Mesenchymal stem cell (in vitro differentiated cells and primary cell): ENCODE results near the gene RBBP8.

Source experiments
- DNase-seq: peaks from one replicate; pipeline ENCODE4 v3.0.0-alpha.2; 2013
- H2AFZ ChIP-seq: one replicate; pipeline ENCODE4 v1.6.1; 2013; ENCODE audit warnings: low read depth, mild to moderate bottlenecking, control low read depth, inconsistent platforms, low read length, moderate library complexity
- H2AK5ac ChIP-seq: 2 replicates; pipeline ENCODE4 v1.6.1; 2013; ENCODE audit warnings: low read length, moderate library complexity, mild to moderate bottlenecking, inconsistent platforms; ENCODE audit not compliant: severe bottlenecking
- H2BK120ac ChIP-seq: one replicate; pipeline ENCODE4 v1.6.1; 2013; ENCODE audit warnings: low read depth, mild to moderate bottlenecking, inconsistent platforms, low read length, moderate library complexity
- H2BK12ac ChIP-seq, 2 experiments: one replicate each; pipeline ENCODE4 v1.6.1; 2013; ENCODE audit warnings: inconsistent platforms in 2 of 2, low read length in 2 of 2, mild to moderate bottlenecking in 2 of 2, moderate library complexity in 2 of 2, control low read depth in 1 of 2
- H2BK15ac ChIP-seq: one replicate; pipeline ENCODE4 v1.6.1; 2013; ENCODE audit warnings: mild to moderate bottlenecking, low read depth, inconsistent platforms; ENCODE audit not compliant: poor library complexity, severe bottlenecking
- H2BK5ac ChIP-seq: 2 replicates; pipeline ENCODE4 v1.6.1; 2013; ENCODE audit warnings: low read depth, mild to moderate bottlenecking, low read length, control low read depth, inconsistent platforms; ENCODE audit not compliant: poor library complexity, severe bottlenecking
- H3K14ac ChIP-seq, 2 experiments: one replicate each; pipeline ENCODE4 v1.6.1; 2013; ENCODE audit warnings: inconsistent platforms in 2 of 2, low read length in 2 of 2, control low read depth in 1 of 2, mild to moderate bottlenecking in 1 of 2, moderate library complexity in 1 of 2
- H3K18ac ChIP-seq, 2 experiments: one replicate each; pipeline ENCODE4 v1.6.1; 2013; ENCODE audit warnings: inconsistent platforms in 2 of 2, low read length in 2 of 2, control low read depth in 1 of 2, low read depth in 1 of 2, mild to moderate bottlenecking in 1 of 2
- H3K23ac ChIP-seq, 2 experiments: one replicate each; pipeline ENCODE4 v1.6.1; 2013; ENCODE audit warnings: inconsistent platforms in 2 of 2, low read length in 2 of 2, mild to moderate bottlenecking in 2 of 2, moderate library complexity in 2 of 2, control low read depth in 1 of 2
- H3K27ac ChIP-seq: 2 replicates; pipeline ENCODE4 v1.5.1; 2013; ENCODE audit warnings: mild to moderate bottlenecking, moderate library complexity, low read length, control low read depth, inconsistent platforms; ENCODE audit not compliant: poor library complexity, severe bottlenecking
- H3K27me3 ChIP-seq, 2 experiments: 2 replicates each; pipeline versions ENCODE4 v1.6.1 to v1.7.0; 2013; ENCODE audit warnings: low read length in 2 of 2, mild to moderate bottlenecking in 2 of 2, moderate library complexity in 2 of 2, control low read depth in 1 of 2, inconsistent platforms in 1 of 2; ENCODE audit not compliant: control insufficient read depth in 1 of 2, insufficient read depth in 1 of 2
- H3K36me3 ChIP-seq, 2 experiments: 2 replicates each; pipeline versions ENCODE4 v1.6.1 to v1.7.0; 2013; ENCODE audit warnings: low read length in 2 of 2, control low read depth in 1 of 2, inconsistent platforms in 1 of 2, low read depth in 1 of 2, mild to moderate bottlenecking in 1 of 2; ENCODE audit not compliant: insufficient read depth in 2 of 2, control insufficient read depth in 1 of 2
- H3K4ac ChIP-seq, 2 experiments: one replicate each; pipeline ENCODE4 v1.6.1; 2013; ENCODE audit warnings: inconsistent platforms in 2 of 2, low read length in 2 of 2, mild to moderate bottlenecking in 2 of 2, moderate library complexity in 2 of 2, control low read depth in 1 of 2, low read depth in 1 of 2
- H3K4me1 ChIP-seq: 2 replicates; pipeline ENCODE4 v1.6.1; 2013; ENCODE audit warnings: low read depth, low read length, control low read depth; ENCODE audit not compliant: control insufficient read depth, insufficient read depth
- H3K4me2 ChIP-seq: 2 replicates; pipeline ENCODE4 v1.6.1; 2013; ENCODE audit warnings: low read length, mild to moderate bottlenecking, inconsistent platforms; ENCODE audit not compliant: poor library complexity, severe bottlenecking
- H3K4me3 ChIP-seq, 2 experiments: 2 replicates each; pipeline versions ENCODE4 v1.5.1 to v1.7.0; 2013; ENCODE audit warnings: low read length in 2 of 2, mild to moderate bottlenecking in 2 of 2, control low read depth in 1 of 2, low read depth in 1 of 2; ENCODE audit not compliant: insufficient read depth in 1 of 2
- H3K79me1 ChIP-seq: replicated peaks from 2 replicates; pipeline ENCODE4 v1.6.1; 2013; ENCODE audit warnings: mild to moderate bottlenecking, control low read depth, low read length, inconsistent platforms; ENCODE audit not compliant: poor library complexity, severe bottlenecking
- H3K9ac ChIP-seq: 2 replicates; pipeline ENCODE4 v1.7.0; 2013; ENCODE audit warnings: mild to moderate bottlenecking, low read length, moderate library complexity
- H3K9me3 ChIP-seq: 2 replicates; pipeline ENCODE4 v1.7.0; 2013; ENCODE audit warnings: mild to moderate bottlenecking, low read length; ENCODE audit not compliant: control insufficient read depth
- H4K8ac ChIP-seq: one replicate; pipeline ENCODE4 v1.6.1; 2013; ENCODE audit warnings: inconsistent platforms, mild to moderate bottlenecking, low read length, moderate library complexity
- H4K91ac ChIP-seq: one replicate; pipeline ENCODE4 v1.6.1; 2013; ENCODE audit warnings: mild to moderate bottlenecking, low read length, inconsistent platforms
- WGBS: methylation state at CpG from one replicate; pipeline ENCODE4 v1.1.7; 2013; ENCODE audit warnings: mixed read lengths; 5-methylcytosine and 5-hydroxymethylcytosine counted together

The RBBP8 gene

GRCh38 chr18:22930089-22930713 lies 2.9 kb upstream of the RBBP8 start:
- Histone ChIP-seq H3K79me1 (peaks cover 5% of the 10 kb centered on the region), H3K23ac (no peak overlapping the region), H3K27ac (no peak overlapping the region), H3K18ac (no peak overlapping the region), H3K27me3 (no peaks in the 10 kb centered on the region), H2AK5ac (no peak overlapping the region), H3K14ac (no peak overlapping the region), H3K4me1 (peaks cover 1% of the 10 kb centered on the region), H2AFZ (no peak overlapping the region), H3K4me2 (no peak overlapping the region), H3K9ac (no peak overlapping the region), H2BK12ac (no peak overlapping the region), H2BK120ac (no peak overlapping the region), H3K36me3 (no peaks in the 10 kb centered on the region), H3K9me3 (no peaks in the 10 kb centered on the region), H4K8ac (no peak overlapping the region), H2BK15ac (no peak overlapping the region), H2BK5ac (no peak overlapping the region), H3K4me3 (no peak overlapping the region), H3K4ac (no peak overlapping the region), H4K91ac (no peak overlapping the region)
- WGBS, result no CpG with 5 or more reads among the region's 2 CpGs
- DNase-seq, result peak; percentile 73

- H2BK15ac ChIP-seq, result no peak overlapping the region
- peak overlapping the region; percentile 98 for H3K4me2 ChIP-seq
- H2AK5ac ChIP-seq, result no peak overlapping the region
- peak overlapping the region in 1 of 2 experiments; percentile 96 for H3K23ac ChIP-seq
- H3K27me3 ChIP-seq, result no peaks in the 10 kb centered on the region
- H2BK120ac ChIP-seq, result no peak overlapping the region
- H3K4ac ChIP-seq, result peak overlapping the region in 1 of 2 experiments; percentile 68
- peak overlapping the region; percentile 98 for H3K9ac ChIP-seq
- no peak overlapping the region for H4K91ac ChIP-seq
- peaks cover 1% of the 10 kb centered on the region for H3K4me1 ChIP-seq
- H2BK5ac ChIP-seq, result no peak overlapping the region
- H2BK12ac ChIP-seq, result peak overlapping the region in 1 of 2 experiments; percentile 63
- H3K27ac ChIP-seq, result peak overlapping the region; percentile 39
- DNase-seq, result no peak
- H3K18ac ChIP-seq, result peak overlapping the region in 1 of 2 experiments; percentile 56
- H2AFZ ChIP-seq, result peak overlapping the region; percentile 89
- no peaks in the 10 kb centered on the region for H3K9me3 ChIP-seq
- under 1% methylated on average over 17 of the region's 17 CpGs for WGBS
- H3K36me3 ChIP-seq, result peaks cover 2% of the 10 kb centered on the region in 2 experiments
- H4K8ac ChIP-seq, result peak overlapping the region; percentile 75
- H3K14ac ChIP-seq, result peak overlapping the region in 1 of 2 experiments; percentile 86
- H3K79me1 ChIP-seq, result peaks cover 6% of the 10 kb centered on the region
- peak overlapping the region; percentile 82 to 86 for H3K4me3 ChIP-seq
Measured at GRCh38 chr18:22932885-22933205, 283 bp upstream of the RBBP8 start.

GRCh38 chr18:22933966-22934423 lies 867 bp downstream of the RBBP8 start:
- H3K4me3 ChIP-seq, result peak overlapping the region; percentile 82 to 86
- peaks cover 7 to 13% of the 10 kb centered on the region in 2 experiments for H3K36me3 ChIP-seq
- H2AFZ ChIP-seq, result peak overlapping the region; percentile 74
- H3K23ac ChIP-seq, result no peak overlapping the region
- WGBS, result 6% methylated on average over 12 of the region's 16 CpGs
- no peak overlapping the region for H2BK5ac ChIP-seq
- no peak overlapping the region for H2BK15ac ChIP-seq
- no peak overlapping the region for H3K18ac ChIP-seq
- H3K9me3 ChIP-seq, result no peaks in the 10 kb centered on the region
- no peak overlapping the region for H3K14ac ChIP-seq
- no peak overlapping the region for H3K27ac ChIP-seq
- H2BK12ac ChIP-seq, result no peak overlapping the region
- DNase-seq, result no peak
- H4K8ac ChIP-seq, result peak overlapping the region; percentile 12
- H2BK120ac ChIP-seq, result no peak overlapping the region
- no peak overlapping the region for H4K91ac ChIP-seq
- peak overlapping the region; percentile 98 for H3K4me2 ChIP-seq
- peak overlapping the region; percentile 98 for H3K9ac ChIP-seq
- no peaks in the 10 kb centered on the region for H3K27me3 ChIP-seq
- peaks cover 8% of the 10 kb centered on the region for H3K79me1 ChIP-seq
- no peak overlapping the region for H3K4ac ChIP-seq
- peaks cover 1% of the 10 kb centered on the region for H3K4me1 ChIP-seq
- H2AK5ac ChIP-seq, result no peak overlapping the region

- Histone ChIP-seq H2AK5ac (no peak overlapping the region), H4K91ac (no peak overlapping the region), H3K27me3 (no peaks in the 10 kb centered on the region), H3K79me1 (peaks cover 10% of the 10 kb centered on the region), H2BK5ac (no peak overlapping the region), H2BK15ac (no peak overlapping the region), H3K4me2 (peak overlapping the region; percentile 9), H3K9ac (no peak overlapping the region), H2BK120ac (no peak overlapping the region), H3K4me3 (peak overlapping the region in 1 of 2 experiments; percentile 86), H3K9me3 (no peaks in the 10 kb centered on the region), H2AFZ (no peak overlapping the region), H3K27ac (no peak overlapping the region), H3K4ac (no peak overlapping the region), H3K18ac (no peak overlapping the region), H3K36me3 (peaks cover 7 to 14% of the 10 kb centered on the region in 2 experiments), H3K4me1 (peaks cover 1% of the 10 kb centered on the region), H2BK12ac (no peak overlapping the region), H4K8ac (no peak overlapping the region), H3K23ac (no peak overlapping the region), H3K14ac (no peak overlapping the region)
- no CpG with 5 or more reads among the region's 1 CpG for WGBS
- DNase-seq, result no peak
Measured at GRCh38 chr18:22934789-22935188, 1.7 kb downstream of the RBBP8 start.
